ENCODE results near the gene WDR74. TPM values are rescaled to one million over a fixed set of nuclear protein-coding genes. Genes with fewer than 3 reads are reported as not detected.

Gene WDR74
- total and polyA plus RNA-seq, 9 of the 15 experiments (the other 6 are each of a cell fraction or from before 2014, with no cell fraction given) = 32.7 to 210 (median 114) TPM

DNA sequence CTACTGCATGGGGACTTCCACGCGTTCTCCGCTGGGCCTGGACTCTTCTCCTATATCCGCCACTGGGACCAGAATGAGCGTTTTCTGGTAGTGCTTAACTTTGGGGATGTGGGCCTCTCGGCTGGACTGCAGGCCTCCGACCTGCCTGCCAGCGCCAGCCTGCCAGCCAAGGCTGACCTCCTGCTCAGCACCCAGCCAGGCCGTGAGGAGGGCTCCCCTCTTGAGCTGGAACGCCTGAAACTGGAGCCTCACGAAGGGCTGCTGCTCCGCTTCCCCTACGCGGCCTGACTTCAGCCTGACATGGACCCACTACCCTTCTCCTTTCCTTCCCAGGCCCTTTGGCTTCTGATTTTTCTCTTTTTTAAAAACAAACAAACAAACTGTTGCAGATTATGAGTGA, 49.0 kb upstream of the WDR74 start (continued):
- TF ChIP-seq, protein P1, sequence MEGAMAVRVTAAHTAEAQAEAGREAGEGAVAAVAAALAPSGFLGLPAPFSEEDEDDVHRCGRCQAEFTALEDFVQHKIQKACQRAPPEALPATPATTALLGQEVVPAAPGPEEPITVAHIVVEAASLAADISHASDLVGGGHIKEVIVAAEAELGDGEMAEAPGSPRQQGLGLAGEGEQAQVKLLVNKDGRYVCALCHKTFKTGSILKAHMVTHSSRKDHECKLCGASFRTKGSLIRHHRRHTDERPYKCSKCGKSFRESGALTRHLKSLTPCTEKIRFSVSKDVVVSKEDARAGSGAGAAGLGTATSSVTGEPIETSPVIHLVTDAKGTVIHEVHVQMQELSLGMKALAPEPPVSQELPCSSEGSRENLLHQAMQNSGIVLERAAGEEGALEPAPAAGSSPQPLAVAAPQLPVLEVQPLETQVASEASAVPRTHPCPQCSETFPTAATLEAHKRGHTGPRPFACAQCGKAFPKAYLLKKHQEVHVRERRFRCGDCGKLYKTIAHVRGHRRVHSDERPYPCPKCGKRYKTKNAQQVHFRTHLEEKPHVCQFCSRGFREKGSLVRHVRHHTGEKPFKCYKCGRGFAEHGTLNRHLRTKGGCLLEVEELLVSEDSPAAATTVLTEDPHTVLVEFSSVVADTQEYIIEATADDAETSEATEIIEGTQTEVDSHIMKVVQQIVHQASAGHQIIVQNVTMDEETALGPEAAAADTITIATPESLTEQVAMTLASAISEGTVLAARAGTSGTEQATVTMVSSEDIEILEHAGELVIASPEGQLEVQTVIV (CRISPR knock-in tag; IDR thresholded peaks at IDR 0.05; ENCODE audit: borderline replicate concordance) = no peak
- TF ChIP-seq MIER1 (IDR thresholded peaks at IDR 0.05; ENCODE audit: low read depth) (no peak), RUNX1 (IDR thresholded peaks at IDR 0.05; ENCODE audit: low read depth) (no peak), LARP7 (IDR thresholded peaks at IDR 0.05) (no peak), MAFK (IDR thresholded peaks at IDR 0.05; ENCODE audit: low read length) (no peak), TEAD2 (tag; IDR thresholded peaks at IDR 0.05) (no peak), NR2C2 (CRISPR knock-in tag; IDR thresholded peaks at IDR 0.05) (no peak), NR2C2 (tag; IDR thresholded peaks at IDR 0.05) (no peak), PCBP1 (IDR thresholded peaks at IDR 0.05; ENCODE audit: low read depth, low read length, poor library complexity, severe bottlenecking) (no peak), TAL1 (IDR thresholded peaks at IDR 0.05) (no peak), ZKSCAN8 (CRISPR knock-in tag; IDR thresholded peaks at IDR 0.05) (no peak), KAT2B (IDR thresholded peaks at IDR 0.05; ENCODE audit: low read depth, low read length) (no peak), THRAP3 (IDR thresholded peaks at IDR 0.05; ENCODE audit: borderline replicate concordance) (no peak), XRCC5 (IDR thresholded peaks at IDR 0.05; ENCODE audit: low read depth, low read length) (no peak), CEBPG (CRISPR knock-in tag; IDR thresholded peaks at IDR 0.05) (no peak), CEBPG (tag; conservative IDR thresholded peaks at IDR 0.05 in 1 of 2, IDR thresholded peaks at IDR 0.05 in 1 of 2) (no peak), ZNF551 (CRISPR knock-in tag; IDR thresholded peaks at IDR 0.05) (no peak), SIN3A (IDR thresholded peaks at IDR 0.05; ENCODE audit: borderline replicate concordance in 2 of 2, control insufficient read depth in 1 of 2, low read depth in 2 of 2, low read length in 2 of 2) (no peak), POLR2G (IDR thresholded peaks at IDR 0.05; ENCODE audit: low read depth, low read length) (peak; percentile 73), HOXB6 (CRISPR knock-in tag; IDR thresholded peaks at IDR 0.05; ENCODE audit: borderline replicate concordance) (no peak), EWSR1 (IDR thresholded peaks at IDR 0.05; ENCODE audit: borderline replicate concordance, low read depth, partially characterized antibody) (no peak)
- TF ChIP-seq, protein P2, sequence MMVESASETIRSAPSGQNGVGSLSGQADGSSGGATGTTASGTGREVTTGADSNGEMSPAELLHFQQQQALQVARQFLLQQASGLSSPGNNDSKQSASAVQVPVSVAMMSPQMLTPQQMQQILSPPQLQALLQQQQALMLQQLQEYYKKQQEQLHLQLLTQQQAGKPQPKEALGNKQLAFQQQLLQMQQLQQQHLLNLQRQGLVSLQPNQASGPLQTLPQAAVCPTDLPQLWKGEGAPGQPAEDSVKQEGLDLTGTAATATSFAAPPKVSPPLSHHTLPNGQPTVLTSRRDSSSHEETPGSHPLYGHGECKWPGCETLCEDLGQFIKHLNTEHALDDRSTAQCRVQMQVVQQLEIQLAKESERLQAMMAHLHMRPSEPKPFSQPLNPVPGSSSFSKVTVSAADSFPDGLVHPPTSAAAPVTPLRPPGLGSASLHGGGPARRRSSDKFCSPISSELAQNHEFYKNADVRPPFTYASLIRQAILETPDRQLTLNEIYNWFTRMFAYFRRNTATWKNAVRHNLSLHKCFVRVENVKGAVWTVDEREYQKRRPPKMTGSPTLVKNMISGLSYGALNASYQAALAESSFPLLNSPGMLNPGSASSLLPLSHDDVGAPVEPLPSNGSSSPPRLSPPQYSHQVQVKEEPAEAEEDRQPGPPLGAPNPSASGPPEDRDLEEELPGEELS (CRISPR knock-in tag; IDR thresholded peaks at IDR 0.05; ENCODE audit: borderline replicate concordance) = no peak
- TF ChIP-seq, protein P3, sequence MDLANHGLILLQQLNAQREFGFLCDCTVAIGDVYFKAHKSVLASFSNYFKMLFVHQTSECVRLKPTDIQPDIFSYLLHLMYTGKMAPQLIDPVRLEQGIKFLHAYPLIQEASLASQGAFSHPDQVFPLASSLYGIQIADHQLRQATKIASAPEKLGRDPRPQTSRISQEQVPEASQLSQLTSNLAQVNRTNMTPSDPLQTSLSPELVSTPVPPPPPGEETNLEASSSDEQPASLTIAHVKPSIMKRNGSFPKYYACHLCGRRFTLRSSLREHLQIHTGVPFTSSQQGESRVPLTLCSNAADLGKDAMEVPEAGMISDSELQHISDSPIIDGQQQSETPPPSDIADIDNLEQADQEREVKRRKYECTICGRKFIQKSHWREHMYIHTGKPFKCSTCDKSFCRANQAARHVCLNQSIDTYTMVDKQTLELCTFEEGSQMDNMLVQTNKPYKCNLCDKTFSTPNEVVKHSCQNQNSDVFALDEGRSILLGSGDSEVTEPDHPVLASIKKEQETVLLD (IDR thresholded peaks at IDR 0.05) = no peak

All from K562 (cell line).